Measurements from ENCODE around the gene DPP8. TPM values are rescaled to one million over a fixed set of nuclear protein-coding genes. Genes with fewer than 3 reads are reported as not detected.

DPP8 gene
- total and polyA plus RNA-seq, 10 of the 15 experiments (the other 5 are each of a cell fraction or from before 2014, with no cell fraction given), result 12.0 to 30.6 (median 24.3) TPM

GRCh38 chr15:65516997-65517865 lies at the start of gene DPP8 (continued):
- no peak for TF ChIP-seq ZSCAN29 (IDR thresholded peaks at IDR 0.05)
- TF ChIP-seq RFX5 (IDR thresholded peaks at IDR 0.05; ENCODE audit: low read depth, low read length), result 0 out of 2 replicates have a peak, but pooled peaks have one; percentile 22
- peak; percentile 74 for TF ChIP-seq KLF5 (IDR thresholded peaks at IDR 0.05; ENCODE audit: partially characterized antibody)
- peak; percentile 53 for TF ChIP-seq ZNF687 (IDR thresholded peaks at IDR 0.05)
- TF ChIP-seq NR2F1 (conservative IDR thresholded peaks at IDR 0.05), result peak; percentile 80
- no peak for TF ChIP-seq RAD51 (IDR thresholded peaks at IDR 0.05)
- TF ChIP-seq NFIC (IDR thresholded peaks at IDR 0.05; ENCODE audit: low read depth, low read length), result no peak; the same call in 1 of the 2 replicates
- TF ChIP-seq, protein P1, sequence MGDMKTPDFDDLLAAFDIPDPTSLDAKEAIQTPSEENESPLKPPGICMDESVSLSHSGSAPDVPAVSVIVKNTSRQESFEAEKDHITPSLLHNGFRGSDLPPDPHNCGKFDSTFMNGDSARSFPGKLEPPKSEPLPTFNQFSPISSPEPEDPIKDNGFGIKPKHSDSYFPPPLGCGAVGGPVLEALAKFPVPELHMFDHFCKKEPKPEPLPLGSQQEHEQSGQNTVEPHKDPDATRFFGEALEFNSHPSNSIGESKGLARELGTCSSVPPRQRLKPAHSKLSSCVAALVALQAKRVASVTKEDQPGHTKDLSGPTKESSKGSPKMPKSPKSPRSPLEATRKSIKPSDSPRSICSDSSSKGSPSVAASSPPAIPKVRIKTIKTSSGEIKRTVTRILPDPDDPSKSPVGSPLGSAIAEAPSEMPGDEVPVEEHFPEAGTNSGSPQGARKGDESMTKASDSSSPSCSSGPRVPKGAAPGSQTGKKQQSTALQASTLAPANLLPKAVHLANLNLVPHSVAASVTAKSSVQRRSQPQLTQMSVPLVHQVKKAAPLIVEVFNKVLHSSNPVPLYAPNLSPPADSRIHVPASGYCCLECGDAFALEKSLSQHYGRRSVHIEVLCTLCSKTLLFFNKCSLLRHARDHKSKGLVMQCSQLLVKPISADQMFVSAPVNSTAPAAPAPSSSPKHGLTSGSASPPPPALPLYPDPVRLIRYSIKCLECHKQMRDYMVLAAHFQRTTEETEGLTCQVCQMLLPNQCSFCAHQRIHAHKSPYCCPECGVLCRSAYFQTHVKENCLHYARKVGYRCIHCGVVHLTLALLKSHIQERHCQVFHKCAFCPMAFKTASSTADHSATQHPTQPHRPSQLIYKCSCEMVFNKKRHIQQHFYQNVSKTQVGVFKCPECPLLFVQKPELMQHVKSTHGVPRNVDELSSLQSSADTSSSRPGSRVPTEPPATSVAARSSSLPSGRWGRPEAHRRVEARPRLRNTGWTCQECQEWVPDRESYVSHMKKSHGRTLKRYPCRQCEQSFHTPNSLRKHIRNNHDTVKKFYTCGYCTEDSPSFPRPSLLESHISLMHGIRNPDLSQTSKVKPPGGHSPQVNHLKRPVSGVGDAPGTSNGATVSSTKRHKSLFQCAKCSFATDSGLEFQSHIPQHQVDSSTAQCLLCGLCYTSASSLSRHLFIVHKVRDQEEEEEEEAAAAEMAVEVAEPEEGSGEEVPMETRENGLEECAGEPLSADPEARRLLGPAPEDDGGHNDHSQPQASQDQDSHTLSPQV (IDR thresholded peaks at IDR 0.05), result peak; percentile 77; the same call in 1 of the 2 replicates
- no peak for TF ChIP-seq SMAD1 (IDR thresholded peaks at IDR 0.05; ENCODE audit: low read depth, partially characterized antibody)
- no peak for TF ChIP-seq SUZ12 (IDR thresholded peaks at IDR 0.05; ENCODE audit: unreplicated experiment)
- TF ChIP-seq TAF1 (IDR thresholded peaks at IDR 0.05; ENCODE audit: borderline replicate concordance, low read depth, low read length), result peak; percentile 86
- TF ChIP-seq, protein P2, sequence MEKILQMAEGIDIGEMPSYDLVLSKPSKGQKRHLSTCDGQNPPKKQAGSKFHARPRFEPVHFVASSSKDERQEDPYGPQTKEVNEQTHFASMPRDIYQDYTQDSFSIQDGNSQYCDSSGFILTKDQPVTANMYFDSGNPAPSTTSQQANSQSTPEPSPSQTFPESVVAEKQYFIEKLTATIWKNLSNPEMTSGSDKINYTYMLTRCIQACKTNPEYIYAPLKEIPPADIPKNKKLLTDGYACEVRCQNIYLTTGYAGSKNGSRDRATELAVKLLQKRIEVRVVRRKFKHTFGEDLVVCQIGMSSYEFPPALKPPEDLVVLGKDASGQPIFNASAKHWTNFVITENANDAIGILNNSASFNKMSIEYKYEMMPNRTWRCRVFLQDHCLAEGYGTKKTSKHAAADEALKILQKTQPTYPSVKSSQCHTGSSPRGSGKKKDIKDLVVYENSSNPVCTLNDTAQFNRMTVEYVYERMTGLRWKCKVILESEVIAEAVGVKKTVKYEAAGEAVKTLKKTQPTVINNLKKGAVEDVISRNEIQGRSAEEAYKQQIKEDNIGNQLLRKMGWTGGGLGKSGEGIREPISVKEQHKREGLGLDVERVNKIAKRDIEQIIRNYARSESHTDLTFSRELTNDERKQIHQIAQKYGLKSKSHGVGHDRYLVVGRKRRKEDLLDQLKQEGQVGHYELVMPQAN (conservative IDR thresholded peaks at IDR 0.05), result peak; percentile 94
- TF ChIP-seq SMARCA5 (IDR thresholded peaks at IDR 0.05), result peak; percentile 94
- no peak for TF ChIP-seq HDAC2 (IDR thresholded peaks at IDR 0.05)
- no peak for TF ChIP-seq ZNF622 (IDR thresholded peaks at IDR 0.05)
- TF ChIP-seq TCF3 (IDR thresholded peaks at IDR 0.05; ENCODE audit: borderline replicate concordance, insufficient read depth, low read depth, low read length), result peak; percentile 74; the same call in 1 of the 2 replicates
- 0 out of 2 replicates have a peak, but pooled peaks have one; percentile 6 for TF ChIP-seq PAX5 (IDR thresholded peaks at IDR 0.05; ENCODE audit: borderline replicate concordance, low read depth, low read length)
